Smooth muscle cell (in vitro differentiated cells): Measurements from ENCODE around the gene PTER. TPM values are rescaled to one million over a fixed set of nuclear protein-coding genes. Genes with fewer than 3 reads are reported as not detected.

ENCODE experiments used
- DNase-seq: peaks from one replicate; lab custom pipeline; 2025; ENCODE audit not compliant: unreplicated experiment; lab: John Stamatoyannopoulos, UW
- H2AFZ ChIP-seq: fragments of 200-600 bp; sonication (generic); 2 replicates; pipeline ENCODE4 v1.6.0; 2016; ENCODE audit warnings: antibody characterized with exemption, low read depth, mild to moderate bottlenecking
- H3F3A ChIP-seq: fragments of 200-600 bp; sonication (generic); 2 replicates; pipeline ENCODE4 v1.6.0; 2017; ENCODE audit warnings: antibody characterized with exemption, low read depth
- H3K27ac ChIP-seq: fragments of 200-600 bp; sonication (generic); 2 replicates; pipeline ENCODE4 v1.5.1; 2016; ENCODE audit warnings: low read depth, mild to moderate bottlenecking
- H3K27me3 ChIP-seq: fragments of 200-600 bp; sonication (generic); 2 replicates; pipeline ENCODE4 v1.6.1; 2016; ENCODE audit warnings: low read depth, mild to moderate bottlenecking
- H3K36me3 ChIP-seq: fragments of 200-600 bp; sonication (generic); 2 replicates; pipeline ENCODE4 v1.5.1; 2016; ENCODE audit warnings: low read depth
- H3K4me1 ChIP-seq: fragments of 200-600 bp; sonication (generic); 2 replicates; pipeline ENCODE4 v1.5.1; 2016; ENCODE audit warnings: low read depth
- H3K4me2 ChIP-seq: fragments of 200-600 bp; sonication (generic); 2 replicates; pipeline ENCODE4 v1.6.0; 2016; ENCODE audit warnings: mild to moderate bottlenecking
- H3K4me3 ChIP-seq: fragments of 200-600 bp; sonication (generic); 2 replicates; pipeline ENCODE4 v1.5.1; 2016; ENCODE audit warnings: mild to moderate bottlenecking
- H3K79me2 ChIP-seq: fragments of 200-600 bp; sonication (generic); 2 replicates; pipeline ENCODE4 v1.6.0; 2016; ENCODE audit warnings: low read depth, mild to moderate bottlenecking
- H3K9ac ChIP-seq: fragments of 200-600 bp; sonication (generic); 2 replicates; pipeline ENCODE4 v1.6.0; 2016; ENCODE audit warnings: low read depth
- H3K9me3 ChIP-seq: fragments of 200-600 bp; sonication (generic); replicated peaks from 2 replicates; pipeline ENCODE4 v1.5.1; 2016; ENCODE audit warnings: low read depth
- H4K20me1 ChIP-seq: fragments of 200-600 bp; sonication (generic); 2 replicates; pipeline ENCODE4 v1.6.0; 2016; ENCODE audit warnings: low read depth
- WGBS: methylation state at CpG from one replicate; pipeline ENCODE4 v1.1.7; 2016; ENCODE audit warnings: low lambda C conversion rate; 5-methylcytosine and 5-hydroxymethylcytosine counted together
- polyA plus RNA-seq: library from polyadenylated mRNA; unstranded; fragments of >200 nt; fragmentation: Nextera tagmentation; extraction: Ambion mirVana; gene quantifications from 2 replicates; pipeline ENCODE4 v1.2.1, GENCODE V29; 2016
- total RNA-seq: library from RNA; depleted of rRNA; stranded (reverse); fragments of >200 nt; gene quantifications from 2 replicates; pipeline ENCODE4 v1.2.3, GENCODE V29; 2014
- TF ChIP-seq, protein P1 (sequence below): fragments of 200-600 bp; sonication (generic); IDR thresholded peaks from 2 replicates; pipeline ENCODE4 v1.5.1; 2017; ENCODE audit warnings: borderline replicate concordance, mild to moderate bottlenecking, antibody characterized with exemption; ENCODE audit not compliant: insufficient read depth, poor library complexity, severe bottlenecking

The PTER gene
- total and polyA plus RNA-seq, 2 experiments from 2014 or later, result 8.9 to 15.3 TPM

DNA sequence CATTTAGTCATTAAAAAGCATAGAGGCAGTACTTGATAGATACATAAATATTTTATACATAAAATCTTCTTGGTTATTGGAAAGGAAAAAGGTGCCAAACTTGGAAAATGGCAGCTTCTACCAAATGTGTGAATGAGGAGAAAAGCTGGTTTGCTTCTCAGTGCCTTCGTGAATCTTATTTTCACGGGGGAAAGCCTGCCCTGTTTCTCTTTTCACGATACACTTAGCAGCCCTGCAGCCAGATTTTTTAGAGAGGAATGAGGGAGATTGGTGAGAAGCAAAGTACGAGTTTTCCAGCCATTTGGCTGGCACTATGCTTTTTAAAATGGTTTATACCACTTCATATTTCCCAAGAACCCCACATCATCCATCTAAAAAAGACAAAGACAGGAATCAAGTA lies 107.8 kb downstream of the PTER start:
- no peaks in the 10 kb centered on the region for H3K4me1 ChIP-seq
- TF ChIP-seq, protein P1, sequence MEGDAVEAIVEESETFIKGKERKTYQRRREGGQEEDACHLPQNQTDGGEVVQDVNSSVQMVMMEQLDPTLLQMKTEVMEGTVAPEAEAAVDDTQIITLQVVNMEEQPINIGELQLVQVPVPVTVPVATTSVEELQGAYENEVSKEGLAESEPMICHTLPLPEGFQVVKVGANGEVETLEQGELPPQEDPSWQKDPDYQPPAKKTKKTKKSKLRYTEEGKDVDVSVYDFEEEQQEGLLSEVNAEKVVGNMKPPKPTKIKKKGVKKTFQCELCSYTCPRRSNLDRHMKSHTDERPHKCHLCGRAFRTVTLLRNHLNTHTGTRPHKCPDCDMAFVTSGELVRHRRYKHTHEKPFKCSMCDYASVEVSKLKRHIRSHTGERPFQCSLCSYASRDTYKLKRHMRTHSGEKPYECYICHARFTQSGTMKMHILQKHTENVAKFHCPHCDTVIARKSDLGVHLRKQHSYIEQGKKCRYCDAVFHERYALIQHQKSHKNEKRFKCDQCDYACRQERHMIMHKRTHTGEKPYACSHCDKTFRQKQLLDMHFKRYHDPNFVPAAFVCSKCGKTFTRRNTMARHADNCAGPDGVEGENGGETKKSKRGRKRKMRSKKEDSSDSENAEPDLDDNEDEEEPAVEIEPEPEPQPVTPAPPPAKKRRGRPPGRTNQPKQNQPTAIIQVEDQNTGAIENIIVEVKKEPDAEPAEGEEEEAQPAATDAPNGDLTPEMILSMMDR, result no peak
- no peaks in the 10 kb centered on the region for H3K79me2 ChIP-seq
- H3K27ac ChIP-seq, result no peak overlapping the region
- H4K20me1 ChIP-seq, result no peaks in the 10 kb centered on the region
- H3K4me3 ChIP-seq, result no peak overlapping the region
- no peaks in the 10 kb centered on the region for H3K36me3 ChIP-seq
- 92% methylated on average over 4 of the region's 4 CpGs for WGBS
- peaks cover 7% of the 10 kb centered on the region for H3K27me3 ChIP-seq
- H3K9ac ChIP-seq, result no peak overlapping the region
- H3K9me3 ChIP-seq, result no peaks in the 10 kb centered on the region
- no peaks in the 10 kb centered on the region for H3F3A ChIP-seq
- no peak overlapping the region for H3K4me2 ChIP-seq
- no peak for DNase-seq
- H2AFZ ChIP-seq, result no peak overlapping the region

DNA sequence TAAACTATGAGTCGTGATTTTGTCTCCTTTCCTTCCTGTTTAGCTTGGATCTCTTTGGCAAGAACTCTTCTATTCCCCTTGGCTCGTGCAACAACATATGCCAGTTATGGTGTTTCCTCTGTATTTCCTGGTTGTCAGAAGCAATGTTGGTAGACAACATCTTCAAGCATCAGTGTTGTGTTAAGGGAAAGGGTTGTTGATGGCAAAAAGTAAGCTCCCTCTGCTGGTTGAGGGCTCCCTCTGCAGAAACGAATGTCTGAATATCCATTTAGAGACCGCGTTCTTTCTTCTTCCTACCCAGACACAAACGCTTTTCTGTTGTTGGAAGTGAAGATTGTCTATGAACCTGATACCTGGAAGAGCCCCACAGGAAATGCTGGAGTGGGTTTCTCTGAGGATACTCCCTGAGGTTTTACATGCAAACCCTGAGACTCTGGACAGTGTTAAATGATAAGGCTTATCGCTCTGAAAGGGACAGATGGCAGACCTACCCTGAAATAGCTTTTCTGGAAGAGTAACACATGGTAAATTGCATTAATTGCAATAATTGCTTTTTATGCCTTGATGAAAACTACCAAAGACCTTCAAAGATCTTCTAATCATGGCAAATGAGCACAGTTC lies 108.4 kb downstream of the PTER start:
- Histone ChIP-seq H3F3A (no peaks in the 10 kb centered on the region), H3K27ac (no peak overlapping the region), H3K79me2 (no peaks in the 10 kb centered on the region), H3K4me3 (no peak overlapping the region), H3K27me3 (peaks cover 4% of the 10 kb centered on the region), H4K20me1 (no peaks in the 10 kb centered on the region), H3K9ac (no peak overlapping the region), H2AFZ (no peak overlapping the region), H3K36me3 (no peaks in the 10 kb centered on the region), H3K4me2 (no peak overlapping the region), H3K4me1 (no peaks in the 10 kb centered on the region), H3K9me3 (no peaks in the 10 kb centered on the region)
- TF ChIP-seq, protein P1, result peak; percentile 69
- 39% methylated on average over 7 of the region's 7 CpGs for WGBS
- DNase-seq, result no peak

DNA sequence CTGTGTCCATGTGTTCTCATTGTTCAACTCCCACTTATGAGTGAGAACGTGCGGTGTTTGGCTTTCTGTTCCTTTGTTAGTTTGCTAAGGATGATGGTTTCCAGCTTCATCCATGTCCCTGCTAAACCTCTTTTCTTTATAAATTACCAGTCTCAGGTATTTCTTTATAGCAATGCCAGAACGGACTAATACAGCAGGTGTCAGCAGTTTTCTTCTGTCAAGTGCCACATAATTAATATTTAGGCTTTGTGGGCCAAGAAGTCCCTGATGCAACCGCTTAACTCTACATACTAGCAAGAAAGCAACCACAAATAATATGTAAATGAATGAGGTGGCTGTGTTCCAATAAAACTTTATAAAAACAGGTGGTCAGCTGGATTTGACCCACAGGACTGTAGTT lies 111.2 kb downstream of the PTER start:
- Histone ChIP-seq H3K9me3 (no peaks in the 10 kb centered on the region), H3K27me3 (no peaks in the 10 kb centered on the region), H3K36me3 (no peaks in the 10 kb centered on the region), H3K9ac (no peak overlapping the region), H3K79me2 (no peaks in the 10 kb centered on the region), H3K4me2 (no peak overlapping the region), H4K20me1 (no peaks in the 10 kb centered on the region), H3K27ac (no peak overlapping the region), H3K4me3 (no peak overlapping the region), H3K4me1 (no peaks in the 10 kb centered on the region), H2AFZ (no peak overlapping the region), H3F3A (no peaks in the 10 kb centered on the region)
- DNase-seq, result no peak
- WGBS, result 95% methylated on average over 4 of the region's 4 CpGs
- TF ChIP-seq, protein P1, result no peak

DNA sequence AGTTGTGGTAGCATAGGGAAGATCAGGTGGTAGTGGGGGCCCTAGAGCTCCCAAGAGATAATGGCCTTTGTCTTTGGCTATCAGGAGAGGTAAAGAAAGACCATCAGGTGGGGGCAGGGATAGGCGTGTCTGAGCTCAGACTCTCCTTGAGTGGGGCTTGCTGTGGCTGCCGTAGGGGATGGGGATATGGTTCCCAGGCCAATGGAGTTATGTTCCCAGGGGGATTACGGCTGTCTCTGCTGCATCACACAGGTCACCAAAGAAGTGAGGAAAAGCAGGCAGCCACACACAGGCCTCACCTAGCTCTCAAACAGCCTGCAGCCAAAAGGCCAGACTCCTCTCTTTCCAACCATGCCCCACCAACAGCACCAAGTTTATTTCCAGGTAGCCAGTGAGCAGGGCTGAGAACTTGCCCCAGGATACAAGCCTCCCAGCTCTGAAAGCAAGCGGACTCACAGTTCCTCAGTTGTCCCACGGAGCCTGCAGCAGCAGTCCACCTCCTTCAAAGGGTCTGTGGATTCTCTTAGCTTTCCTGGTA lies 122.5 kb downstream of the PTER start:
- no peak overlapping the region for H3K4me2 ChIP-seq
- TF ChIP-seq, protein P1, result no peak

More for the DNA sequence above, 122.5 kb downstream of the PTER start:
- no peaks in the 10 kb centered on the region for H3K79me2 ChIP-seq
- H3K36me3 ChIP-seq, result no peaks in the 10 kb centered on the region
- whole genome bisulfite sequencing, result 74% methylated on average over 5 of the region's 5 CpGs
- no peak overlapping the region for H2AFZ ChIP-seq
- no peak overlapping the region for H3K27ac ChIP-seq
- no peak overlapping the region for H3K4me3 ChIP-seq
- H3K9me3 ChIP-seq, result no peaks in the 10 kb centered on the region
- no peak overlapping the region for H3K9ac ChIP-seq
- H3K4me1 ChIP-seq, result no peaks in the 10 kb centered on the region
- no peaks in the 10 kb centered on the region for H4K20me1 ChIP-seq
- no peak for DNase-seq
- no peaks in the 10 kb centered on the region for H3F3A ChIP-seq
- peaks cover 4% of the 10 kb centered on the region for H3K27me3 ChIP-seq
